Endometrial microvascular endothelial cells (primary cell): Measurements from ENCODE around the gene TTC21A. TPM values are rescaled to one million over a fixed set of nuclear protein-coding genes. Genes with fewer than 3 reads are reported as not detected.

Experiments used
- in situ Hi-C: cut with HindIII; loops from 2 replicates; pipeline ENCODE4 v1.10.0; 2017; ENCODE audit warnings: low sequenced_read_pairs, low pct_unique_long_range_greater_than_20kb; ENCODE audit errors: inconsistent ontology term
- total RNA-seq: library from RNA; depleted of rRNA; stranded (reverse); fragments of >200 nt; gene quantifications from one replicate; pipeline ENCODE4 v1.2.3, GENCODE V29; 2015; ENCODE audit errors: inconsistent ontology term

Gene TTC21A
- total RNA-seq, 1 donor from 2014 or later = 0.09 TPM

DNA sequence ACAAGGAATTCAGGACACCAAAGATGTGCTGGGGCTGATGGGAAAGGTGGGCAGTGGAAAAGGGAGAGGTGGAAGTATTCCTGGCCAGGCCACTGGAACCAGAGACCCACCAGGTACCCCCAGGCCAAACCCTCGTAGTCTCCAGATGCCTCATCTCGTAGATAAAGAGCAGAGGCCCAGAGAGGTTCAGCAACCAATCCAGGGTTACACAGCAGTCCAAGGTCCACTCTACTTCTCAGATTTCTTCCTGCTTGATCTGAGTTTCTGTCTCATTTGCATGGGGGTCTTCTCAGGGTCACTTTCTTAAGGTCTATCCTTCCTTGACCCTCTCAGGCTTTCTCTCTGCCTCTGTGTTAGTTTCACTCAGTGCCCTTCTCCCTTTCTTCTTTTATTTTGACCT, 5.1 kb downstream of the TTC21A start:
- in situ Hi-C loops = no loop called here

GRCh38 chr3:39113291-39113690, 5.8 kb downstream of the TTC21A start:
- in situ Hi-C loops = no loop called here

DNA sequence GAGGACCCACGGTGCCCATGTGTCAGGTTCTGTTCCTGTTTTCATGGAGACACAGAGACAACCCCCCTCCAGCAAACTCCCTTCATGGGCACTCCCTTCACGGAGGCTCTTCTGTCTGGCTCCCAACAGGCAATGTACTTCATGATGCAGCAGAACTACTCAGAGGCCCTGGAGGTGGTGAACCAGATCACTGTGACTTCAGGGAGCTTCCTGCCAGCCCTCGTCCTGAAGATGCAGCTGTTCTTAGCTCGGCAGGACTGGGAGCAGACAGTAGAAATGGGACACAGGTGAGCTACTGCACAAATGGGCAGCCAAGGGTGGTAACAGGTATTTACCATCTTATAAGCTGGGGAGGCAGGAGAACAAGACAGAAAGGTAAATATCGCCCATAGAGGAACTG, 7.0 kb downstream of the TTC21A start:
- in situ Hi-C loops = no loop called here

- in situ Hi-C loops = no loop called here
Measured at GRCh38 chr3:39115870-39116269, 8.4 kb downstream of the TTC21A start.

DNA sequence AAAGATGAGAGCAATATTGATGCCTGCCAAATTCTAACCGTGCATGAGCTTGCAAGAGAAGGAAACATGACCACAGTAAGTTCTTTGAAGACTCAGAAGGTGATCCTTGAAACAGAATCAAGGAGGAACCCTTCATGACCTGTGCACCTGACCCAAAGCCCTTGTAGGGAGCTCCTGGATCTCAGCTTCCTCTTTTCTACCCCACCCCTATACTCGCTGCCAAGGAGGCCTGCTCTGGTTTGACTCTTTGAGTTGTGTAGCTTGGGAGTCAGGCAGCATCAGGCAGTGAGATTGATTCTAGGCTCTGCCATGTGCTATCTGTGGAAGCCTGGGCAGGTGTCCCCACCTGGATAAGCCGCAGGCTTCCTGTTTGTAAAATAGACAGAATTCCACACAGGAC, 10.6 kb downstream of the TTC21A start:
- in situ Hi-C loops = no loop called here

GRCh38 chr3:39118931-39119660, 11.6 kb downstream of the TTC21A start:
- in situ Hi-C loops = no loop called here

GRCh38 chr3:39121621-39122020, 14.1 kb downstream of the TTC21A start:
- in situ Hi-C loops = no loop called here

GRCh38 chr3:39122813-39123212, 15.3 kb downstream of the TTC21A start:
- in situ Hi-C loops = no loop called here

GRCh38 chr3:39124876-39125840, 17.7 kb downstream of the TTC21A start:
- in situ Hi-C loops = loop anchor here (25.0 kb wide), 1 partner anchor 162 kb away; the partner anchor contains the start of gene CX3CR1

- in situ Hi-C loops = loop anchor here (25.0 kb wide), 1 partner anchor 161 kb away; the partner anchor contains the start of gene CX3CR1
Measured at GRCh38 chr3:39125841-39126500, 18.5 kb downstream of the TTC21A start.

- in situ Hi-C loops = loop anchor here (25.0 kb wide), 1 partner anchor 161 kb away; the partner anchor contains the start of gene CX3CR1
Measured at GRCh38 chr3:39126532-39127071, 19.1 kb downstream of the TTC21A start.

DNA sequence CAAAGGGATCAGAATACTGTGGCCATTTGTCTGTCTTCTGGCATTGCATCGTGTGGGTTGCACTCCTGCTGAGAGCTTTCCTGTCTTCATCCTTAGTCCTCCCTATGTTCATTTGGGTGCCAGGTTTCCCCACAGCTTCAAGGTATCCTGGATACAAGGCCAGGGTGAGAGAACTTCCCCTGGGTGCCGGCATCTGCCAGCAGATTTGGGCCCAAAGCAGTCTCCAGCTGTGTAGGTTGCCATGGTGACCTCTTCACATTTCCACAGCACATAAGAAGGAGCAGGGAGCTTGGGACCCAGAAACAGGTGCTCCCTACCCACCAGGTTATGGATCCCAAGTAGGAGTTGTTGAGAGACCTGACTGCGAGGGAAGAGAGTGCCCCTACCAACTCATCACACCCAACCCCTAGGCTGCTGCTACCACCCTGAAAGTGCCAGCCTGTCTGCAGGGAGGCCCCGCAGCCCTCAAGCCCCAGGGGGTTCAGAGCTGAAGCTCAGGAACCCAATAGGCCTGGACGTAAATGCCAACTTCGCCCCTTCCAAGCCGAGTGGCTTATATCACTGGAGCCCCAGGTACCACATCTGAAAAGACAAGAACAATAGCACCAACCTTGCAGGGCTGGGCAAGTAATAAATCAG, 19.9 kb downstream of the TTC21A start:
- in situ Hi-C loops = loop anchor here (25.0 kb wide), 1 partner anchor 160 kb away; the partner anchor contains the start of gene CX3CR1

- in situ Hi-C loops = loop anchor here (25.0 kb wide), 1 partner anchor 159 kb away; the partner anchor contains the start of gene CX3CR1
Measured at GRCh38 chr3:39127908-39128304, 20.4 kb downstream of the TTC21A start.

DNA sequence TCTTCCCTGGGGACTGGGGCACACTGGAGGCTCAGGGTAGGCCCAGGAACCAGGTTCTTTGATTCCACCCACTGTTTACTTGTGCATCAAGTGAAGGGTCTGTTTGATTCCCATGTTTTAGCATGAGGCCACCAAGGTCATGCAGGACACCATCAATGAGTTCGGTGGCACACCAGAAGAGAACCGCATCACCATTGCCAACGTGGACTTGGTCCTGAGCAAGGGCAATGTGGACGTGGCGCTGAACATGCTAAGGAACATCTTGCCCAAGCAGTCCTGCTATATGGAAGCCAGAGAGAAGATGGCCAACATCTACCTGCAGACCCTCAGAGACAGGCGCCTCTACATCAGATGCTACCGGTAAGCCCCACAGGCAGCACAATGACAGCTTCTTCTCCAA, 21.5 kb downstream of the TTC21A start:
- in situ Hi-C loops = loop anchor here (25.0 kb wide), 1 partner anchor 158 kb away; the partner anchor contains the start of gene CX3CR1

- in situ Hi-C loops = loop anchor here (25.0 kb wide), 1 partner anchor 157 kb away; the partner anchor contains the start of gene CX3CR1
Measured at GRCh38 chr3:39130026-39130425, 22.5 kb downstream of the TTC21A start.

- in situ Hi-C loops = loop anchor here (25.0 kb wide), 1 partner anchor 157 kb away; the partner anchor contains the start of gene CX3CR1
Measured at GRCh38 chr3:39130693-39131265, 23.3 kb downstream of the TTC21A start.
